Fibroblast of mammary gland (primary cell): ENCODE results near the gene COQ8B.
A peak's percentile ranks its signal among the peaks of the same experiment; 100 is the strongest.

Experiments
- DNase-seq: peaks from one replicate; pipeline ENCODE4 v3.0.0-alpha.2; 2010; ENCODE audit warnings: low read depth
- H3K4me3 ChIP-seq: 2 replicates; pipeline ENCODE4 v1.5.1; 2011; ENCODE audit warnings: low read depth, mild to moderate bottlenecking, low read length, moderate library complexity; ENCODE audit not compliant: control insufficient read depth
- CTCF ChIP-seq: conservative IDR thresholded peaks from 2 replicates; pipeline ENCODE4 v1.5.1; 2011; ENCODE audit warnings: low read depth, low read length, inconsistent platforms; ENCODE audit not compliant: control insufficient read depth, insufficient read depth

The COQ8B gene

GRCh38 chr19:40717325-40717879, 716 bp upstream of the COQ8B start:
- no peak for TF ChIP-seq CTCF
- peak overlapping the region; percentile 91 for H3K4me3 ChIP-seq
- peak; percentile 39 for DNase-seq

GRCh38 chr19:40716031-40716481, 630 bp downstream of the COQ8B start:
- H3K4me3 ChIP-seq = peak overlapping the region; percentile 91
- TF ChIP-seq CTCF = no peak
- peak; percentile 97 for DNase-seq

DNA sequence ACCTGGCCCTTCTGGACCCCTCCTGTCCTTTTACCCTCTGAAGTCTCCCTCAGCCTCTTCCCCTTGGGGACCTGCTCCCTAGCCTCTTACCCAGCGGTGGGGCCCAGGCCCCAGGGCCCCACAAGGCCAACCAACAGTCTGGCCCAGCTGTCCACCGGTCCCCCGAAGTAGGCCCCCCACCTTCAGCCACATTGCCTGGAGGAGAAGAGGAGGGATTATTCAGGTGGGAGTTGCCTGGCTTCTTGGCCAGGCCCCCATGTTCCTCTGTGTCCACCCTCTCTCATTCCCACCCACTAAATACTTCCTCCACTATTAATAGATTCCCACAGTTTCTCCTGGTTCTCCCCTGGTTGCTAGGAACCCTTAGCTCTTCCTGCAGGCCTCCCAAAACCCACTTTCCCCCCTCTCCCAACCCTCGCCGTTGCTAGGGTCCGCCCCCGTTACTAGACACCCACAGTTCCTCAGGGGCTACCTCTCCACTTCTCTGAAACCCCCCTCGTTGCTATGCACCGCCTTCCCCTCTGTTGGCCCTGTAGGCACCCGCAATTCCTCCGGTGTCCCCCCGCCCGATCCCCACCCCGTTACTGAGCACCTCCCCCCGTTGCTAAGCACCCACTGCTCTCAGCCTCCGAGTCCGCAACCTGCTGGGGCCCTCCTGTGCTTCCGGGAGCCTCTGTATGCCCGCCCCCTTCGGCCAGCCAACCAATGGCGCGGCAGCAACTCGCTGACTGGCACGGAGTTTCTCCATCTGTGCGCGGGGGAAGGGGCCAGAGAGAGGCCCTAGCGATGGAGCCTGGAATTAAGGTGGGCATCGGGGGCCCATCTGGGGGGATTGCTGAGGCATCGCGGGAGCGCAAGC, 2.0 kb downstream of the COQ8B start:
- peak overlapping the region; percentile 59 for H3K4me3 ChIP-seq
- peak; percentile 84 for DNase-seq
- TF ChIP-seq CTCF = no peak

- H3K4me3 ChIP-seq = no peak overlapping the region
- DNase-seq = no peak
- TF ChIP-seq CTCF = no peak
Observed at GRCh38 chr19:40713939-40714338, 2.7 kb downstream of the COQ8B start.

GRCh38 chr19:40709817-40710216, 6.9 kb downstream of the COQ8B start:
- no peak for DNase-seq
- no peak overlapping the region for H3K4me3 ChIP-seq
- TF ChIP-seq CTCF = no peak

DNA sequence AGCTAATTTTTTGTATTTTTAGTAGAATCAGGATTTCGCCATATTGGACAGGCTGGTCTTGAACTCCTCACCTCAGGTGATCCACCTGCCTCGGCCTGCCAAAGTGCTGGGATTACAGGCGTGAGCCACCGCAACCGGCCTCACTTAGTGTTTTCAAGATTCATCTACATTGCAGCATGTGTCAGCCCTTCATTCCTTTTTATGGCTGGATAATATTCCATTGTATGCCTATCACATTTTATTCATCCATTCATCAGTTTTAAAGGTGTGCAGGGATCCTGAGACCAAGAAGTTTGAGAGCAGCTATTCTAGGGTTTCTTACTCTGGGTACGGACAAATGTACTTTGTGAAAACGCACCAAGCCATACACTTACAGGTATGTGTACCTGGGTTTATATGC, 9.1 kb downstream of the COQ8B start:
- DNase-seq = no peak
- H3K4me3 ChIP-seq = no peak overlapping the region
- TF ChIP-seq CTCF = no peak
